A549 treated with Hydrocortisone at 1 μM for 4 hours (cell line): ENCODE results near the gene CRYGC. TPM values are rescaled to one million over a fixed set of nuclear protein-coding genes. Genes with fewer than 3 reads are reported as not detected.

Experiments
- total RNA-seq: library from RNA; stranded (reverse); fragments of 200-300 nt; extraction: Qiagen RNA extraction; gene quantifications from 5 replicates; pipeline ENCODE4 v1.2.3, GENCODE V29; 2022

CRYGC gene
- not detected in 5 replicates for total RNA-seq

GRCh38 chr2:208129744-208130711, at the start of gene CRYGC:
CRYGC (minus strand) TSS chr2:208129828; CDS start chr2:208129792, 36 bp downstream.

GRCh38 chr2:208163489-208163888, 33.9 kb upstream of the CRYGC start, which contains the start of gene CRYGA:
CRYGA (minus strand) TSS chr2:208163589; CDS start chr2:208163556, 33 bp downstream.

GRCh38 chr2:208146006-208146405, 16.4 kb upstream of the CRYGC start, which contains the start of gene CRYGB:
CRYGB (minus strand) TSS chr2:208146158; CDS start chr2:208146120, 38 bp downstream.

GRCh38 chr2:208124013-208124715, 5.5 kb downstream of the CRYGC start, which contains the start of gene CRYGD:
CRYGD (minus strand) TSS chr2:208124524; CDS start chr2:208124473, 51 bp downstream.

Other genes with a start within 250 kb of the CRYGC start
- gene PLEKHM3, start 104.3 kb downstream of the CRYGC start, total RNA-seq, result 2.0 to 2.9 TPM (median 2.2 TPM) in 5 replicates
- not detected in 5 replicates for gene CRYGD, start 5.3 kb downstream of the CRYGC start, total RNA-seq
- not detected in 5 replicates for gene CRYGB, start 16.3 kb upstream of the CRYGC start, total RNA-seq
- not detected in 5 replicates for gene CRYGA, start 33.8 kb upstream of the CRYGC start, total RNA-seq
- gene C2orf80, start 60.2 kb upstream of the CRYGC start, total RNA-seq, result not detected in 5 replicates
- 73.0 to 94.9 TPM (median 81.4 TPM) in 5 replicates for gene IDH1, start 125.2 kb upstream of the CRYGC start, total RNA-seq
- 4.2 to 8.0 TPM (median 6.3 TPM) in 5 replicates for gene PIKFYVE, start 136.4 kb upstream of the CRYGC start, total RNA-seq